ENCODE results near the gene CDC20.

Gene CDC20

DNA sequence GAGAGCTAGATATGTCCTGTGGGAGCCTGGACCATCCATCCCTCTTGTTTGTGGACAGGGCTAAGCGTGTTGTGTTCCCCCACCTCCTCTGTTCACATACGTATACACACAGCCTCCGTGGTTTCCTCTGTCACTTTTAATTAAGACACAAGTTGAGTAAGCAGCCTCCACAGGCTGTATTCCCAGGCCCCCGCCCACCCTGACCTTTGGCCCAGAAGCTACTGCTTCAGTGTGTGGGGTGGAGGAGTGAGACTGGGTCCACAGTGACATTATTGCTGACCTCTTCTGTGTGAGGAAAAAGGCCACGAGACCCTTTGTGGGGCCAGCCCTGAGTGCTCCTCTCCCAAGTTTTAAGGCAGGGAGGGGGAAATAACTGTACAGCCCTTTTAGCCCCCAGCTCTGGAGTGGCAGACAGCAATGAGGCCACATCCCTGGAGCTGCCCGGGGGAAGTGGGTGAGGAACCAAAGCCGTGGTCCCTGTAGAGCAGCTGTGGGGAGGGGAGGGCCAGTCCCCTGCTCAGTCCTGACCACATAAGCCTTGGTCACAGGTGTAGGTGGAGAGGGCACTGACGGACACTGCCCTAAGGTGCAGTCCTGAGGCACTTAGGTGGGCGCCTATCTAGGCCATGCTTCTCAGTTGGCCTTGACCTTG is 4.6 kb downstream of the CDC20 start:
- TF ChIP-seq, protein P1, sequence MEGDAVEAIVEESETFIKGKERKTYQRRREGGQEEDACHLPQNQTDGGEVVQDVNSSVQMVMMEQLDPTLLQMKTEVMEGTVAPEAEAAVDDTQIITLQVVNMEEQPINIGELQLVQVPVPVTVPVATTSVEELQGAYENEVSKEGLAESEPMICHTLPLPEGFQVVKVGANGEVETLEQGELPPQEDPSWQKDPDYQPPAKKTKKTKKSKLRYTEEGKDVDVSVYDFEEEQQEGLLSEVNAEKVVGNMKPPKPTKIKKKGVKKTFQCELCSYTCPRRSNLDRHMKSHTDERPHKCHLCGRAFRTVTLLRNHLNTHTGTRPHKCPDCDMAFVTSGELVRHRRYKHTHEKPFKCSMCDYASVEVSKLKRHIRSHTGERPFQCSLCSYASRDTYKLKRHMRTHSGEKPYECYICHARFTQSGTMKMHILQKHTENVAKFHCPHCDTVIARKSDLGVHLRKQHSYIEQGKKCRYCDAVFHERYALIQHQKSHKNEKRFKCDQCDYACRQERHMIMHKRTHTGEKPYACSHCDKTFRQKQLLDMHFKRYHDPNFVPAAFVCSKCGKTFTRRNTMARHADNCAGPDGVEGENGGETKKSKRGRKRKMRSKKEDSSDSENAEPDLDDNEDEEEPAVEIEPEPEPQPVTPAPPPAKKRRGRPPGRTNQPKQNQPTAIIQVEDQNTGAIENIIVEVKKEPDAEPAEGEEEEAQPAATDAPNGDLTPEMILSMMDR (conservative IDR thresholded peaks at IDR 0.05; ENCODE audit: control insufficient read depth, insufficient read depth, low read depth, low read length) = no peak
- peak; percentile 58 for DNase-seq (ENCODE audit: low read depth)
- H3K4me3 ChIP-seq (ENCODE audit: control insufficient read depth, low read depth, low read length) = no peak overlapping the region

- no peak overlapping the region for H3K4me3 ChIP-seq (ENCODE audit: control insufficient read depth, low read depth, low read length)
- DNase-seq (ENCODE audit: low read depth) = no peak
- TF ChIP-seq, protein P1 (conservative IDR thresholded peaks at IDR 0.05; ENCODE audit: control insufficient read depth, insufficient read depth, low read depth, low read length) = no peak
These were observed 5.2 kb downstream of the CDC20 start for GRCh38 chr1:43363935-43364525.

- DNase-seq (ENCODE audit: low read depth) = no peak
- TF ChIP-seq, protein P1 (conservative IDR thresholded peaks at IDR 0.05; ENCODE audit: control insufficient read depth, insufficient read depth, low read depth, low read length) = no peak
- H3K4me3 ChIP-seq (ENCODE audit: control insufficient read depth, low read depth, low read length) = no peak overlapping the region
These were observed 6.9 kb downstream of the CDC20 start for GRCh38 chr1:43365678-43366077.

DNA sequence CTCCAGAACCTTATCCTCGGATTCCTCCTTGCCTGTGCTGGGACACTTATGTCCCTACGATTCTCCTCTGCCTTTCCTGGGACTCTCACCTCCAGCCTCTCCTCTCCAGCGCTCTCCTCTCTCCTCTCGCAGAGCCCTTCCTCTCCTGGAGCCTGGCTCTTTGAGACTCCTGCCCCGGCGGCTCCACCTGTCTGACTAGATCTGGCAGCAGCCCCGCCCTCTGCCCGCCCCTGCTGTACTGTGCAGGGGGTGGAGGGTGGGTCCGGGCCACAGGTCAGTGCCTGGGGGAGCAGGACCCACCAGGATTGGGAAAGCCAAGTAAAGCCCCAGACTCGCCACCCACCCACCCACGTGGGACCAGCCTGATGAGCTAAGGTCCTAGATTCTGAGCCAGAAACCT is 7.4 kb downstream of the CDC20 start:
- no peak for DNase-seq (ENCODE audit: low read depth)
- TF ChIP-seq, protein P1 (conservative IDR thresholded peaks at IDR 0.05; ENCODE audit: control insufficient read depth, insufficient read depth, low read depth, low read length) = no peak
- H3K4me3 ChIP-seq (ENCODE audit: control insufficient read depth, low read depth, low read length) = peak overlapping the region; percentile 82

- DNase-seq (ENCODE audit: low read depth) = no peak
- TF ChIP-seq, protein P1 (conservative IDR thresholded peaks at IDR 0.05; ENCODE audit: control insufficient read depth, insufficient read depth, low read depth, low read length) = no peak
- peak overlapping the region; percentile 82 for H3K4me3 ChIP-seq (ENCODE audit: control insufficient read depth, low read depth, low read length)
These were observed 7.8 kb downstream of the CDC20 start for GRCh38 chr1:43366601-43367025.

DNA sequence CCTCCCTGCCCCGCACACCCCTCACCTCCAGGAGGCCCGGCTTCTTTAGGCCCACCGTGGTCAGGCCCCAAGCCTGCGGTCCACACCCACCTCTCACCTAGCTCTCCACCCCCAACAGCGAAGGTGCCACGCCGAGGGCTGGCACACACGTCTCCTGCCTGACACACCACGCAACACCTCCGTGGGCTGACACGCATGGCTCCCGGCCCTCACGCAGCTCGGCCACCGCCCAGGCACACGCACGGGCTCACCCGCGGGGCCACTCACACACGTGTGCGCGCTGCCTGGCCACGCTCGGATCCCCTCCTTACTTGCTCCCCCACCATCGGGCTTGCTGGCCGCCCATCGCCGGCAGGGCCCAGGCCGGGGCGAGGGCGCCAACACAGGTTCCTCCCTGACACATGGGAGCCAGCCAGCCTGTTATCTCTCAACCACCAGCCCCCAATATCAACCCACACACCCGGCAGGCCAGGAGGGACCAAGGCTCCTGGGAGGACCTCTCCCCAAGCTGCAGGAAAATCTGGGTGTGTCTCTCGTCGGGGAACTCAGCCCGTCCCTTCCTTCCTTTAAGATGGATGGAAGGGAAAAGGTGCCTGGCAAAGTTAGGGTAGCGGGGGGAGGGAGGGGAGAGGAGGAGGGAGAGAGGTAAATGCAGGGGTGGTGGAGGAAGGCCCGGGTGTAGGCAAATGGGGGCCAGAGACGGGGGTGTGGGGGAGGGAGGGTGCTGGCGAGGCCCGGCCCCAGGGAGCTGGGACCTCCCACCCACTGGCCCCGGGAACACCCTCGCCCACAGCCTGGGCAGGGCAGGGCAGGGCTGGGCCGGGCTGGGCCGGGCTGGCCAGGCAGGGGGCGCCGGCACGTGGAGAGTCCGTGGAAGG is 8.5 kb downstream of the CDC20 start:
- DNase-seq (ENCODE audit: low read depth) = no peak
- TF ChIP-seq, protein P1 (conservative IDR thresholded peaks at IDR 0.05; ENCODE audit: control insufficient read depth, insufficient read depth, low read depth, low read length) = no peak
- peak overlapping the region; percentile 82 for H3K4me3 ChIP-seq (ENCODE audit: control insufficient read depth, low read depth, low read length)
